Pancreas (tissue), 10 donors: Measurements from ENCODE around the gene BRD3OS. TPM values are rescaled to one million over a fixed set of nuclear protein-coding genes. Genes with fewer than 3 reads are reported as not detected.

Experiments used
- ATAC-seq, 4 donors: fragments of 200-7000 bp; cut with Tn5 transposase; one replicate each; pipeline versions ENCODE4 v1.8.0 to v1.9.1; 2020; ENCODE audit warnings: mild to moderate bottlenecking in 4 of 4, moderate library complexity in 4 of 4
- DNase-seq, 6 donors: peaks; one replicate each; pipeline ENCODE4 v3.0.0-alpha.2; 2020
- FAIRE-seq: peaks from 2 replicates; lab custom pipeline; 2012; peaks lifted over from hg19 to GRCh38; lab: Jason Lieb, UNC
- H3K27ac ChIP-seq, 4 donors: fragments of 200-600 bp; sonication (generic); 1 replicate in 3 of 4; 2 replicates in 1 of 4; pipeline versions ENCODE4 v1.5.0 to v1.8.0; 2020
- H3K27me3 ChIP-seq, 4 donors: fragments of 200-600 bp; one replicate each; pipeline ENCODE4 v1.8.0; 2021
- H3K36me3 ChIP-seq, 3 donors: fragments of 200-600 bp; sonication (generic) in 1 of 3; one replicate each; pipeline versions ENCODE4 v1.5.0 to v1.8.0; 2020 to 2021
- H3K4me1 ChIP-seq, 3 donors: fragments of 200-600 bp; one replicate each; pipeline ENCODE4 v1.8.0; 2021
- H3K4me3 ChIP-seq, 4 donors: fragments of 200-600 bp; sonication (generic) in 2 of 4; one replicate each; pipeline versions ENCODE4 v1.5.0 to v1.8.0; 2020 to 2021
- H3K9me3 ChIP-seq, 4 donors: fragments of 200-600 bp; one replicate each; pipeline ENCODE4 v1.8.0; 2021
- WGBS, 2 donors: extraction: QIAGEN DNeasy Blood & Tissue Kit; methylation state at CpG; one replicate each; pipeline ENCODE4 v1.1.7; 2013; 5-methylcytosine and 5-hydroxymethylcytosine counted together
- intact Hi-C, 3 donors: fragments of 100-400 bp; cut with DNase I; formaldehyde crosslinking; loops; one replicate each; pipeline versions ENCODE4 v1.11.1 to v1.14.2; 2022
- polyA plus RNA-seq, 2 donors: library from polyadenylated mRNA; stranded (reverse); fragments of 200-250 nt; gene quantifications; one replicate each; pipeline ENCODE4 v1.2.3, GENCODE V29; 2013
- total RNA-seq, 6 donors: library from RNA; stranded (reverse); fragmentation: NEBNext Ultra II Directional in 4 of 6; extraction: Animal tissue kit (Norgen Biotek cat#: 25700) in 4 of 6; gene quantifications; one replicate each; pipeline versions ENCODE4 v1.2.1 to v1.2.4, GENCODE V29; 2021 to 2023
- TF ChIP-seq, protein P1 (sequence below), 4 donors: fragments of 200-600 bp; sonication (generic) in 3 of 4; IDR thresholded peaks; one replicate each; pipeline versions ENCODE4 v1.5.0 to v1.8.0; 2021; ENCODE audit warnings: antibody characterized with exemption in 4 of 4
- donor health status: healthy with polysubstance abuse.
- donor health status: DM: no; HTN: no; CAD: no; lungs with moderate emphysema.
- donor health status: DM: no; HTN: no; CAD: no.
- donor health status: control.
- donor health status: control.
- donor health status: Bipolar disorder and iron deficiency.
- donor health status: DM: yes; HTN: yes; CAD: no.
- donor health status: DM: no; HTN: no; CAD: no.
- donor health status: DM: no; HTN: no; CAD: no.
- donor health status: DM: yes; HTN: yes; CAD: no.

BRD3OS gene
- total and polyA plus RNA-seq, 8 donors, result 4.8 to 12.5 (median 7.3) TPM

DNA sequence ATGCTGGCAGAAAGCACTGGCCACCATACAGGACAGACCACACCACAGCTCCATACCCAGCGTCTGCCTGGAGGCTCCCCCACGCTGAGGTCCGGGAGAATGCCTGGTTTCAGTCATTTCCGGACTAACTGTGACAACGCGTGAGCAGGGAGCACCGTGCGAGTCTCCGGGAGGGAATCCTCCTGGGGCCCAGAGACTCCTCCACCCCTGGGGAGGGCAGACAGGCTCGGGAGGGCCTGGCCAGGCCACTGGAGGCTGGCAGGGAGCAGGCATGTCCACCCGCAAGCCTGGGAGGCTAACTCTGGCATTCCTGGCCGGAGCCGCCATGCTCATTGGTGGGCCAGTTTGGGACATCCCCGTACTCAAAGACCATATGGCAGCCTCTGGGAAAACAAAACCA, 6.5 kb downstream of the BRD3OS start:
- Histone ChIP-seq H3K27me3 (no peaks in the 10 kb centered on the region), H3K36me3 (peaks cover 3 to 47% (median 30%) of the 10 kb centered on the region in 3 donors), H3K4me3 (no peak overlapping the region), H3K27ac (no peak overlapping the region), H3K4me1 (no peaks in the 10 kb centered on the region), H3K9me3 (no peaks in the 10 kb centered on the region)
- TF ChIP-seq, protein P1, sequence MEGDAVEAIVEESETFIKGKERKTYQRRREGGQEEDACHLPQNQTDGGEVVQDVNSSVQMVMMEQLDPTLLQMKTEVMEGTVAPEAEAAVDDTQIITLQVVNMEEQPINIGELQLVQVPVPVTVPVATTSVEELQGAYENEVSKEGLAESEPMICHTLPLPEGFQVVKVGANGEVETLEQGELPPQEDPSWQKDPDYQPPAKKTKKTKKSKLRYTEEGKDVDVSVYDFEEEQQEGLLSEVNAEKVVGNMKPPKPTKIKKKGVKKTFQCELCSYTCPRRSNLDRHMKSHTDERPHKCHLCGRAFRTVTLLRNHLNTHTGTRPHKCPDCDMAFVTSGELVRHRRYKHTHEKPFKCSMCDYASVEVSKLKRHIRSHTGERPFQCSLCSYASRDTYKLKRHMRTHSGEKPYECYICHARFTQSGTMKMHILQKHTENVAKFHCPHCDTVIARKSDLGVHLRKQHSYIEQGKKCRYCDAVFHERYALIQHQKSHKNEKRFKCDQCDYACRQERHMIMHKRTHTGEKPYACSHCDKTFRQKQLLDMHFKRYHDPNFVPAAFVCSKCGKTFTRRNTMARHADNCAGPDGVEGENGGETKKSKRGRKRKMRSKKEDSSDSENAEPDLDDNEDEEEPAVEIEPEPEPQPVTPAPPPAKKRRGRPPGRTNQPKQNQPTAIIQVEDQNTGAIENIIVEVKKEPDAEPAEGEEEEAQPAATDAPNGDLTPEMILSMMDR (IDR thresholded peaks at IDR 0.05), result no peak
- ATAC-seq (no peak), DNase-seq (peak in 1 of 6 donors; percentile 45), FAIRE-seq (no peak)
- WGBS, 2 donors, result 93 to 97% methylated on average over 14 of the region's 14 CpGs
- intact Hi-C loops, result no loop called here

- Histone ChIP-seq H3K4me1 (no peaks in the 10 kb centered on the region), H3K27ac (no peak overlapping the region), H3K27me3 (no peaks in the 10 kb centered on the region), H3K36me3 (peaks cover 3 to 47% (median 30%) of the 10 kb centered on the region in 3 donors), H3K9me3 (no peaks in the 10 kb centered on the region), H3K4me3 (no peak overlapping the region)
- WGBS, 2 donors, result 93% methylated on average over 40 of the region's 40 CpGs
- ATAC-seq, result no peak
- TF ChIP-seq, protein P1 (IDR thresholded peaks at IDR 0.05), result no peak
- intact Hi-C loops, result no loop called here
- DNase-seq, result peak in 1 of 6 donors; percentile 48
- no peak for FAIRE-seq
These were observed 7.4 kb downstream of the BRD3OS start for GRCh38 chr9:134032456-134033222.

DNA sequence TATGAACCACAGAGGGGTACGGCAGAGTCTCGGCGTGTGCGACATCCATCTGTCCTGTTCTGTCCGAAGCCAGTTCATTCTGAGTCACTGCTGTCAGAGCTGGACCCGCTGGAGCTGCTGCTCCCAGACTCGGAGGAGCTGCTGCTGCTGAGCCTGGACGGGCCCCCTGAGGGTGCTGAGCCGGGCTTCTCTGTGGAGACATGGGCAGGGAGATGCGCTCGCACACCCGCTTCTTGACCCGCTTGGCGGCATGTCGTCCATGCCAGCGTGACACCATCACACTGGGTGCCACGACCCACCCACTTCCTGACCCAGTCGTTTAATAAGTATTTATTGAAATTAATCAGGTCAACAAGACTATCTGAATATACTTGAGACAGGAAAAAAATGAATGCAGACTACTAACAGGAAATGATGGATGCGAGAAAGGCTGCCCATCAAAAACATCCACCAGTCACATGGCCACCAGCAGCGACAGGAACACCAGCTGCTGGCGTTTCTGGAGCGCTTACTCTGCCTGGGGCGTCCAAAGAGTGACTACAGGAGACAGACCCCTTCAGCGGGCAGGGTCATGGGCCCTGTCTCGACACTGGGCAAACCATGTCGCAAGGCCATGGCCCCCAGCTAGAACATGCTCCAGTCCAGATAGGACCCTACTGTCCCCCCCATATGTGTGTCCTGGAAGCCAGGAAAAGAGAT, 8.4 kb downstream of the BRD3OS start:
- Histone ChIP-seq H3K36me3 (peaks cover 3 to 47% (median 30%) of the 10 kb centered on the region in 3 donors), H3K27me3 (no peaks in the 10 kb centered on the region), H3K9me3 (no peaks in the 10 kb centered on the region), H3K27ac (no peak overlapping the region), H3K4me3 (no peak overlapping the region), H3K4me1 (no peaks in the 10 kb centered on the region)
- WGBS, 2 donors, result 94 to 95% methylated on average over 26 of the region's 26 CpGs
- intact Hi-C loops, result no loop called here
- ATAC-seq, result no peak
- DNase-seq, result peak in 1 of 6 donors; percentile 64
- TF ChIP-seq, protein P1 (IDR thresholded peaks at IDR 0.05), result no peak
- FAIRE-seq, result no peak

DNA sequence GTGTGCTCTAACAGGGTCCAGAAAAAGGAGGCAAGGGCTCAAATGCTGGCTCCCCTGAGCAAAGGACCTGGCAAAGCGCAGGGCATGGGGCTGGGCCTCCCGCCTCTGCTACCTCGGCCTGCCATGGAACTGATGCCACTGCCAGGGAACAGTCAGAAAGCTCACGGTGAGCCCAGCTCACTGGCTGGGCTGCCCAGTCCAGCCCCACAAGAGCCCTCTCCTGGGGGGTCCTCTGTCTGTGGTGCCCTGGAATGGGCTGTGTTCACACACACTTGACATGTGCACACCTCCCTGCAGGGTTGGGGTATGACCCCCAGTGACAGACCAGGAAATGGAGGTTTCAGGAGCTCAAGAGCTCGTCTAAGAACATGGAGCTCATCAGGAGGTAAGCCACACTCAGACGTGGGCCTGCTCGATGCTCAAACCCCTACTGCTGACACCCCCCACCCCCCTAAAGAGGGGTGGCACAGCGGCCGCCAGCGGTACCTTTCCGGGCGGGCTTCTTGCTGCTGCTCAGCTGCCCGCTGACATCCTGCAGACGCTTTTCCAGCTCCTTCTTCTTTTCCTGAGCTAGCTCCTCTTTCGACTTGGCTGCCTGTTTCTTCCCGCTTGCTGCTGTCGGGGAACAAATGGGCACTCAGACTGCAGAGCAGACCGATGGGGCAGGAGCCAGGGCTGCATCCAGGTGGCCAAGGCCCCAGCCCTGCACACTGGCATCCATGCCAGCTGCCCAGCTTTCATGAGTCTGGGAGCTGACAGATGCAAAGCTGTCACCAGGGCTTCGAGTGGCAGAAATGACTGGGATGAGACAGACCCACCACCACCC, 9.1 kb downstream of the BRD3OS start:
- DNase-seq (peak in 1 of 6 donors; percentile 41), FAIRE-seq (no peak), ATAC-seq (no peak)
- TF ChIP-seq, protein P1 (IDR thresholded peaks at IDR 0.05), result no peak
- intact Hi-C loops, result no loop called here
- no peaks in the 10 kb centered on the region for H3K4me1 ChIP-seq
- no peak overlapping the region for H3K27ac ChIP-seq
- peaks cover 3 to 52% (median 30%) of the 10 kb centered on the region in 3 donors for H3K36me3 ChIP-seq
- no peaks in the 10 kb centered on the region for H3K9me3 ChIP-seq
- WGBS, 2 donors, result 91 to 95% methylated on average over 19 of the region's 19 CpGs
- H3K27me3 ChIP-seq, result no peaks in the 10 kb centered on the region
- no peak overlapping the region for H3K4me3 ChIP-seq
